KOPT-K1 (cell line): ENCODE measurements around the gene MCU.
"Not testable (repeated sequence)": the region's sequence is repeated elsewhere in the genome, so short reads cannot be mapped to it uniquely, and the experiment has no call there.

ENCODE experiments used
- H3K27ac ChIP-seq: fragments of 200-600 bp; sonication (generic); 2 replicates; pipeline ENCODE4 v1.5.1; 2016; ENCODE audit warnings: antibody characterized with exemption, mild to moderate bottlenecking, low read depth, low read length; ENCODE audit not compliant: poor library complexity, severe bottlenecking
- H3K36me3 ChIP-seq: fragments of 200-600 bp; sonication (generic); 2 replicates; pipeline ENCODE4 v1.5.1; 2017; ENCODE audit warnings: antibody characterized with exemption, mild to moderate bottlenecking, low read length, moderate library complexity; ENCODE audit not compliant: insufficient read depth
- H3K9me3 ChIP-seq: fragments of 200-600 bp; sonication (generic); 2 replicates; pipeline ENCODE4 v1.5.1; 2017; ENCODE audit warnings: antibody characterized with exemption, low read length, mild to moderate bottlenecking; ENCODE audit not compliant: insufficient read depth, poor library complexity, severe bottlenecking

The MCU gene, protein sequence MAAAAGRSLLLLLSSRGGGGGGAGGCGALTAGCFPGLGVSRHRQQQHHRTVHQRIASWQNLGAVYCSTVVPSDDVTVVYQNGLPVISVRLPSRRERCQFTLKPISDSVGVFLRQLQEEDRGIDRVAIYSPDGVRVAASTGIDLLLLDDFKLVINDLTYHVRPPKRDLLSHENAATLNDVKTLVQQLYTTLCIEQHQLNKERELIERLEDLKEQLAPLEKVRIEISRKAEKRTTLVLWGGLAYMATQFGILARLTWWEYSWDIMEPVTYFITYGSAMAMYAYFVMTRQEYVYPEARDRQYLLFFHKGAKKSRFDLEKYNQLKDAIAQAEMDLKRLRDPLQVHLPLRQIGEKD

DNA sequence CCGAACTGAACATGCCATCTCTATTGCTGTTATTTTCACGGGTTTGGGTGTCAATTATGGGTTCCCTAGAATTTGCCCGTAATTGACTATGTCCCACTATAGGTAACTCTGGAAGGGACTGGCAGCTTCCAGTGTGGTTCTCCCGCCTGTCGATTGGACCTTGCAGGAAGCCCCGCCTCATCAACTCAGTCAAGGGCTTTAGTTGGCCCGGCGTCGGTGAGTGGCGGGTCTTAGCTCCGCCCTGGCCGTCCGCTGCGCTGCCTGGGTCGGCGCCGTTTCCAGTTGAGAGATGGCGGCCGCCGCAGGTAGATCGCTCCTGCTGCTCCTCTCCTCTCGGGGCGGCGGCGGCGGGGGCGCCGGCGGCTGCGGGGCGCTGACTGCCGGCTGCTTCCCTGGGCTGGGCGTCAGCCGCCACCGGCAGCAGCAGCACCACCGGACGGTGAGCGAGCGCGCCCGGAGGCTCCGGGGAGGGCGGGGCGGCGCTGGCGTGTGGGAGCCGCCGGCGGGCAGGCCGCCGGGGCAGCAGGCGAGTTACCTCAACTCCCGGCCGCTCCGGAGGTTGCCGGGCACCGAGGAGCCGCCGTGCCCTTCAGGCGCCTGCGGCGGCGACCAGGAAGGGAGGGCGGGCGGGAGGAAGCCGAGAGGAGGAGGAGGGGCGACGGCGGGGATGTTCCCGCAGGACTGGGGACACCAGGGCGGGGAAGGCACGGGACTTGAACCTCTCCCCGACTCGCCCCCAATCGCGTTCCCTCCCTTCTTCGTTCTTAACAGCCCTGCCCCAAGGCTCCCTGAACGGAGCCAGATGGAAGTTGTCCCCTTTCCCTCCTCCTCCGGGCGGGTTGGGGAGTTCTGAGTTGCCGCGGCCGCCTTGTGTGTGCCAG, at the start of gene MCU:
Gene MCU (plus strand): TSS at position 281 of the 881 bp plus-strand sequence. CDS start 9 bp downstream, at position 290.
- Histone ChIP-seq H3K27ac (peak within 1 kb of the TSS; percentile 63), H3K36me3 (no peaks in the 10 kb centered on the region), H3K9me3 (no peaks in the 10 kb centered on the region)

DNA sequence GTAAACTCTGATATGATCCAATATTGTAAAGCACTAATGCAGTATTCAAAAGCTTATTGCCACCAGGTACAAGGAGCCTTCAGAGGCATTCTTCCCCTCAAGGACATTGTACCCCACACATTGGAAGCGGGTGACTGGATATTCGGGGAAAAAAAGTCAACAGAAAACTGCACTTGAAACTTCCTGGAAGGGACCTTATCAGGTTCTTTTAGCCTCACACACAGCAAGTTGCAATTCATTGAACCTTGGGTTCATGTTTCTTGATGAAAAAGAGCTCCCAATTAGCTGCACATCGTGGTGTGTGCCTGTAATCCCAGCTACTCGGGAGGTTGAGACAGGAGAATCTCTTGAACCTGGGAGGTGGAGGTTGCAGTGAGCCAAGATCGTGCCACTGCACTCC, 49.6 kb upstream of the MCU start:
- H3K9me3 ChIP-seq = no peaks in the 10 kb centered on the region
- no peak overlapping the region for H3K27ac ChIP-seq
- no peaks in the 10 kb centered on the region for H3K36me3 ChIP-seq

DNA sequence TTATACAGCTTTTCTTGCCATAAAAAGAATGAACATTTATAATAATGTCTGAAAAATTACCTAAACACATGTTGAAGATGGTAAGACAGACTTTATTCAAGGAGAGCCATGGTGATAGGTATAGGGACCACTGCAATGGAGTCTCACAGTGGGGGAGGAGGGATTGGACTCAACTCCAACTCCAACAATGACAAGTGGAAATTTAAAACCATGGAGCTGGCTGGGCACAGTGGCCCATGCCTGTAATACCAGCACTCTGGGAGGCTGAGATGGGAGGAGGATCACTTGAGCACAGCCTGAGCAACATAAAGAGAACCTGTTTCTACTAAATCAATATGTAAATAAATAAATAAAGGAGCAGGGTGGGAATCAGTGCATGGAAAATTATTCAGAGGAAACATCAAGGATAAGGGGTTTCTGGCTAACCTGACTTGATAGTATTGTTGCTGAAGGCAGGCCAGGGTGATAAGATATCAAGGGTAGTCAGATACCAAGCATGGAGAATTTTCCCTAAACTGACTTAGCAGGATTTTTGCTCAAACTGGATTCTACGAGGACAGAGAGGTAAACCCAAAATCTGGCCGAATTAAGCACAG, 46.6 kb upstream of the MCU start:
- H3K9me3 ChIP-seq = no peaks in the 10 kb centered on the region

DNA sequence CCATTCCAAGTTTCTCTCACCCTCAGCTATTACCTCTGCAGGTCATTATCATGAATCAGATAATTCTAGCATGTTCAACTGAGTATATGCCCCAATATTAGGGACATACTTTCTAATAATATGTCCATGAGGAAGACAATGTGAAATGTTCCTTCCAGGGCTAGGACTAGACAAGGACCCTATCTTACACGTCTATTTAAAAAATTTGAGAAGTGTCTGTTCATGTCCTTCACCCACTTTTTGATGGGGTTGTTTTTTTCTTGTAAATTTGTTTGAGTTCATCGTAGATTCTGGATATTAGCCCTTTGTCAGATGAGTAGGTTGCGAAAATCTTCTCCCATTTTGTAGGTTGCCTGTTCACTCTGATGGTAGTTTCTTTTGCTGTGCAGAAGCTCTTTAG, 45.0 kb upstream of the MCU start:
- not testable (repeated sequence) for H3K27ac ChIP-seq, H3K9me3 ChIP-seq, H3K36me3 ChIP-seq

More for the DNA sequence above, 46.6 kb upstream of the MCU start:
- H3K36me3 ChIP-seq = no peaks in the 10 kb centered on the region
- no peak overlapping the region for H3K27ac ChIP-seq

DNA sequence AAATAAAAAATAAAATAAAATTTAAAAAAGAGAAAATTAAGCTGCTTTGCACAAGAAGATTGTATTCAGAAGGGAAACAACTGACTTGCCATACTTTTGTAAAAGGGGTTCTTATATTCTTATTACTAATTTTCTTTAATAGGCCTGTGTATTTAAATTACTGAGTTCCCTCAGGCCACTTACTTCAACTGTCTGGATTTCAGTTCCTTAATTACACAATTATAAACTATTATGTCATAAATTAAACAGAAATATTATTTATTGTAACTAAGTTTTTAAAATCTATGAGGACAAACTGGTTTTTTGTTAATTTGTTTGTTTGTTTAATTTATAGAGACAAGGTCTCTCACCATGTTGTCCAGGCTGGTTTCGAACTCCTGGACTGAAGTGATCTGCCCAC, 43.6 kb upstream of the MCU start:
- H3K36me3 ChIP-seq = no peaks in the 10 kb centered on the region
- H3K27ac ChIP-seq = no peak overlapping the region
- no peaks in the 10 kb centered on the region for H3K9me3 ChIP-seq

DNA sequence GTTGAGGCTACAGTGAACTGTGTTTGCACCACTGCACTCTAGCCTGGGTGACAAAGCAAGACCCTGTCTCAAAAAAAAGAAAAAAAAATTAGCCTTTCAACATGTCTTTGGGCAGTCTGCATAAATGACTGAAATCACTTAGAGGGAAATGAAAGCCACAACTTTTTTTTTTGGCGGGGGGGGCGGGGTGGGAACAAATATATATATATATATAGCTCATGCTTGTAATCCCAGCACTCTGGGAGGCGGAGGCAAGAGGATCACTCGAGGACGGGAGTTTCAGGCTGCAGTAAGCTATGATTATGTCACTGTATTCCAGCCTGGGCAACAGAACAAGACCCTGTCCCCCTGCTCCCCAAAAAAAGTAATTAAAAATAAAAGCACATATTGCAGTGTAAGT, 42.7 kb upstream of the MCU start:
- Histone ChIP-seq H3K36me3 (no peaks in the 10 kb centered on the region), H3K27ac (no peak overlapping the region), H3K9me3 (no peaks in the 10 kb centered on the region)

DNA sequence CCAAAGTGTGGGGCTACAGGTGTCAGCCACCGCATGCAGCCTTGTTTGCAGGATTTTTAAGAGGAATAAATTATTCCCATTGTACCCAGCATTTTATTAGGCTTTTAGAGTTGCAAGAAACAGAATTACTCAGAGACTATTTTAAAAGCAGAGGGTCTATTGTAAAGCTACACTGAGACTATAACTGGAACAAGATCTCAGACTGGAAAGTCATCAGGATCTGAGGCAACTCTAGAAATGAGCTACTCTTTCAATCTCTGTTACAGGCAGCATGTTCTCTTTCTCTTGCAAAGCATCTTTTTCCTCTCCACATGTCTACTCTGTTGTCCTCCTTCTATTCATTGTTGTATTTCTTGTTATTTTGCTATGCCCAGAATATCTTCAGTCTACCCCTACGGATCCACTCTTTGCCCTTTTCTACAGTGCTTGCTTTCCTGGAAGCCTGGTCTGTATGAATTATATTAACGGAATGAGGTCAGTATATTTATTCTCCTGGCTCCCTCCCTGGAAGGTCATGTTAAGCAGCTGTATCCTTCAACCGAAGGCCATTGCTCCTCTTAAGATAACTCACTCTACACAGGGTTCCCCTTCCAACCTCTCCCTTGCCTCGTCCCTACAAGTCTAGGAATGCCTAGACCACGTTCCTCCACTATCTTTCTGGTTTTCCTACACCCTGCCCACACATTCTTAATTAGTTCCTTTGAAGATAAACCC, 38.4 kb upstream of the MCU start:
- H3K36me3 ChIP-seq = no peaks in the 10 kb centered on the region
- no peak overlapping the region for H3K27ac ChIP-seq
- no peaks in the 10 kb centered on the region for H3K9me3 ChIP-seq

DNA sequence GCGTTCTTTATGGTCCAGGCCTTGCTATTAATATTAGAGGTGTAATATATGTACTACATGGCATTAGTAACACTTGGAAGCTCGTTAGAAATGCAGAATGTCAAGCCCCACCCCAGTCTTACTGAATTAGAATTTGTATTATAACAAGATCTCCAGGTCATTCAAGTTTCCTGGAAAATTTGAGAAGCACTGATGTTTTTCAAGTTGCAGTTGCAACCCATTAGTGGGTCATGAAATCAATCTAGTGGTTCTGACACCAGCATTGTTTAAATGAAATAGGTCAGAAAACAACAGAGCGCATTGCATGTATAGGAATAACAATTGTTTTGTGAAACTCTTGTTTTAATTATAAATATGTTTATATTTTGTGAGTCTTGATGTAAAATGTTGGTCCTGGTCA, 37.2 kb upstream of the MCU start:
- Histone ChIP-seq H3K36me3 (no peaks in the 10 kb centered on the region), H3K27ac (no peak overlapping the region), H3K9me3 (no peaks in the 10 kb centered on the region)

DNA sequence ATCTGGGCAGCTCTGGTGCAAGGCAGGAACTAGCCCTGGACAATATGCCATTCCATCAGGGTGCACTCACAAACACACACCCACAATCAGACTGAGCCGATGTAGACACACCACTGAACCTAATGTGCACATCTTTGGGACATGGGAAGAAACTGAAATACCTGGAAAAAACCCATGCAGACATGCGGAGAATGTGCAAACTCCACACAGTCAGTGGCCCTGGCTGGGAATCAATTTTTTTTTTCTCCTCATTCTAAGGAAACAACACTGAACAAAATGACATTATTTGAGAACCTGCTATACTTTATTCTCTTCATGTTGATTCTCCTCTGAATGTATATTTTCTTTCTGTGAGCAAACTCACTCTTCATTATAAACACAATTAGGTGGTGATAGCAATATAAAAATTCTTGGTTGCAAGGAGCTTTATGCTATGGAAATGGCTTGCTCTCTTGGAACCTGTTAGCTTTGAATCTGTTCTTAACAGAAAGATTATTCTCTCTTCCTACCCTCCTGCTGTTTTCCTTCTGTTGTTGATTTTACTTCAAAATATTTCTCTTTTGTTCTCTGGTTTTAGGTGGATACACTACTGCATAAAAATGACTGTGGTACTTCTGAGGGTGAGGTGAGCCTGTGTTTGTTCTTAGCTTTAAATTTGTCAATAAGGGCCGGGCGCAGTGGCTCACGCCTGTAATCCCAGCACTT, 33.1 kb upstream of the MCU start:
- Histone ChIP-seq H3K36me3 (no peaks in the 10 kb centered on the region), H3K9me3 (no peaks in the 10 kb centered on the region), H3K27ac (no peak overlapping the region)

DNA sequence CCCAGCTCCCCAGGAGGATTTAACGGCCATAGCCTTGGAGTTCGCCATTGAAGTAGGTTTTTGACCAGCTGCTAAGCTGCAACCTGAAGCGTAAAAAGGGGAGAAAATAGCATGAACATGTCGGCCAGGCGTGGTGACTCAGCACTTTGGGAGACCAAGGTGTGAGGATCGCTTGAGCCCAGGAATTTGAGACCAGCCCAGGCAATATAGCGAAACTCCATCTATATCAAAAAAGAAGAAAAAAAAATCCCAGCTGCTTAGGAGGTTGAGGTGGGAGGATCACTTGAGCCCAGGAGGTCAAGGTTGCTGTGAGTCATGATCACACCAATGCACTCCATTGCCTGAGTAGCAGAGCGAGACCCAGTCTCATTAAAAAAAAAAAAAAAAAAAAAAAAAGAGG, 32.2 kb upstream of the MCU start:
- Histone ChIP-seq H3K27ac (no peak overlapping the region), H3K36me3 (no peaks in the 10 kb centered on the region), H3K9me3 (no peaks in the 10 kb centered on the region)

DNA sequence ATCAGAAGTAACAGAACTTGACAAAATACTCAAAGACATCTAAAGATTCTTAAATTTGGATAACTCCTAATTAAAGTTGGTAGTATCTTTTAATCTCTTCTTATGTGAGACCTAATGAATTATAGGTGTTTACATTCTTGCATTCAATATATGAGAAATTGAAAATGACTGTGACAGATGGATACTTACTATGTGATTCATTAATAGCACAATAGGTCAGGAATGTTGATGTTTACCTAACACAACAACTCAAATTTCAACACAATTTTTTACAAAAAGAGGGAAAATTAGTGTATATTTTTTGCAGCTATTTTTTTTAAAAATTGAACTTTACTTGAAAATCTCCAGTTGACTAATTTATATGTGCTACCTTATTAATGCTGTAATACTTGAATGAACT, 31.7 kb upstream of the MCU start:
- H3K9me3 ChIP-seq = no peaks in the 10 kb centered on the region
- no peak overlapping the region for H3K27ac ChIP-seq
- H3K36me3 ChIP-seq = no peaks in the 10 kb centered on the region

DNA sequence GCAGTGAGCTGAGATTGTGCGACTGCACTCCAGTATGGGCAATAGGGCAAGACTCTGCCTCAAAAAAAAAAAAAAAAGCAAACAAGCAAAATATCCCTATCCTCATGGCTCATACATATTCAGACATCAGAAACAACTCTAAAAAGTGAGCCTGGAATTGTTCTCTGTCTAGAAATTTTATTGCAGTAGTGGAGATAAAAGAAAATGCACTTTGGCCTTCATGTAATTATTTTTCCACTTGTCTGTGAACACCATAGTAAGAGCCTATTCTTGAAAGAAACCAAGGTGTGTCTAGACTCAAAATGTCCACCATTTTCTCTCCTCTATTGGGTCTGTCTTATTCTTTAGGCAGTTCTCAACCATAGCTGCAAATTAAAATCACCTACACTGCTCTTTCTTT, 30.5 kb upstream of the MCU start:
- H3K36me3 ChIP-seq = no peaks in the 10 kb centered on the region
- no peak overlapping the region for H3K27ac ChIP-seq
- H3K9me3 ChIP-seq = no peaks in the 10 kb centered on the region

DNA sequence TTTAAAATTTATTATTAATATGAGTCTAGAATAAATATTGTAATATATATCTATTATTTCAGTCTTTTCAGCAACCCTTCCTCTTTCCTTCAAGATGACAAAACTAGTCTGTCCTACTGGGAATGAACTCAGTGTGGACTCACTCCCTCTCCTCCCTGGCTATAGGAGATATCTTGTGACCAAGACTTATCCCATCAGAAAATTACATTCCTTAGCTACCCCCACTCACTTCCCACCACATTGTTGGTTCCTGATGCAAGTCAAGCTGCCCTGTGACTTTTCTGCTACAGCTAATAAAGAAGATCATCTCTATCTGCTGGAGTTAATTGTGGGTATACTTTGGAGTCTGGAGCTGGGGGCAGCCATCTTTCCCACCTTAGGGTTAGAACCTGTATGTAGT, 28.0 kb upstream of the MCU start:
- Histone ChIP-seq H3K9me3 (no peaks in the 10 kb centered on the region), H3K36me3 (no peaks in the 10 kb centered on the region), H3K27ac (no peak overlapping the region)

DNA sequence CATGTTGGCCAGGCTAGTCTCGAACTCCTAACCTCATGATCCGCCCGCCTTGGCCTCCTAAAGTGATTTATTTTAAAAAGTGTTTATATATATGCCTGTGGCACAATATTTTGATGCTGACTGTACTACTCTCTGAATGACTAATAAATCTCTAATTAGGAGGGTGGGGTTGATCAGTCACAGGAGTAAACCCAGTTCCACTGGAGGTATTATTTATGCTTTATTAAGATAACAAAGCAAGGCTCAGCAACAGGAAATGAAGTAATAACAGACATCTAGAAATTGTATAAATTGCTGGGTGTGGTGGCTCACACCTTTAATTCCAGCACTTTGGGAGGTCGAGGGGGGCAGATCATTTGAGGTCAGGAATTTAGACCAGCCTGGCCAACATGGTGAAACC, 26.0 kb upstream of the MCU start:
- H3K36me3 ChIP-seq = no peaks in the 10 kb centered on the region
- H3K27ac ChIP-seq = no peak overlapping the region
- H3K9me3 ChIP-seq = no peaks in the 10 kb centered on the region
